HG03175 (cell line): ENCODE measurements around the gene JAGN1.
"Not testable (repeated sequence)": the region's sequence is repeated elsewhere in the genome, so short reads cannot be mapped to it uniquely, and the experiment has no call there.

Source experiments
- ATAC-seq: cut with Tn5 transposase; IDR thresholded peaks from one replicate; pipeline ENCODE4 v1.9.1; 2021; ENCODE audit warnings: mild to moderate bottlenecking, moderate library complexity; ENCODE audit not compliant: unreplicated experiment

Gene JAGN1

DNA sequence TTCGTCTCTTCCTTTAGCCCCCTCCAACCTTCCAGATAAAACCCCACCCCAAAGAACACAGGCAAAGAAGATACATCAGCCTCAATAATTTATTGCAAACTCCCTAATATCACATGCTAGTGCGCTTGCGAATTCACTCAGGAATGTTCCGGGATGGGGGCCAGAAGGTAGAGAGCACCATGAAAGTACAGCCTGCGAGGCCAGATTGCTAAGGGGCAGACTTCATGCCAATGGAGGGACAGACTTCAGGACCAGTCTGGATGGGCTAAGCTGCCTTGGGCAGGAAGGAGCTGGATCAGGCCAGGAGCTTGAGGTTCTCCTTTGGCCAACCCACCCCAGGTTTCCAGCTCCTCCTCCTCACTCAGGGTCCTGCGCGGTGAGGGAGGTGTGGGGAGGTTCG, 23.8 kb upstream of the JAGN1 start:
- no peak for ATAC-seq

- ATAC-seq = no peak
Observed at GRCh38 chr3:9867106-9867505, 23.3 kb upstream of the JAGN1 start.

- ATAC-seq = no peak
Observed at GRCh38 chr3:9869955-9870354, 20.5 kb upstream of the JAGN1 start.

DNA sequence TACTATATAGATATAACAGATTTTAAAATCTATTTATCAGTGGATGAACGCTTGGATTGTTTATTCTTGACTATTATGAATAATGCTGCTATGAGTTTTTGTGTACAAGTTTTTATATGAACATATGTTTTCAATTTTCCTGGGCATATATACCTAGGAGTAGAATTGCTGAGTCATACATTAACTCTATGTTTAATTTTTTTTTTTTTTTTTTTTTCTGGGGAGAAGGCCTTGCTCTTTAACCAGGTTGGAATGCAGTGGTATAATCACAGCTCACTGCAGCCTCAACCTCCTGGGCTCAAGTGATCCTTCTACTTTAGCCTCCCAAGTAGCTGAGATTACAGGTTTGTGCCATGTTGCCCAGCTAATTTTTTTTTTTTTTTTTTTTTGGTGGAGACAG, 19.4 kb upstream of the JAGN1 start:
- ATAC-seq = no peak

DNA sequence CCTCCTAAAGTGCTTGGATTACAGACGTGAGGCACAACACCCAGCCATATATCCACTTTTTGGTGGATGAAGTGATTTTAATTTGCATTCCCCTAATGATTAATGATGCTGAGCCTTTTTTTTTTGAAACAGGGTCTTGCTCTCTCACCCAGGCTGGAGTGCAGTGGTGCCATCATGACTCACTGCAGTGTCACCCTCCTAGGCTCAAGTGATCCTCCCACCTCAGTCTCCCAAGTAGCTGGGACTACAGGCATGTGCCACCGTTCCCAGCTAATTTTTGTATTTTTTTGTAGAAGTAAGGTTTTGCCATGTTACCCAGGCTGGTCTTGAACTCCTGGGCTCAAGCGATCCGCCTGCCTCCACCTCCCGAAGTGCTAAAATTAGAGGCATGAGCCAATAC, 18.3 kb upstream of the JAGN1 start:
- ATAC-seq = not testable (repeated sequence)

GRCh38 chr3:9875448-9875847, 15.0 kb upstream of the JAGN1 start:
- ATAC-seq = no peak

- not testable (repeated sequence) for ATAC-seq
Observed at GRCh38 chr3:9876255-9876654, 14.2 kb upstream of the JAGN1 start.

DNA sequence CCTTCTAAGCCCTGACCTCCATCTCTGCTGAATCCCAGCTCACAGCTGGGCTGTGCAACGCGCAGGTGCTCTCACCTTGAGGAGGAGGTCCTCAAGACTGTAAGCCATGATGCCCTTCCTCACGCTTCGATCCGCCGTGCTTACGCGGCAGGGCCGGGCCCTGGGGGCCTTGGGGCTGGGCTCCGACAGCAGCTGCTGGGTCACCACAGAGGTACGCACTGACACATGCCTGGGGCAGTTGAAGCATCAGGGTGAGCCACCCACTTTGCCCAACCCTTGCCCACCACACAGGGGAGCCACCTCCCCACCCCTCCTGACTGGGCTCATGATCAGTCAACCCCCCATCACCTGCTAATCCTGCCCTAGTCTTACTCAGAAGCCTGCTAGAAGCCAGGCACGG, 13.4 kb upstream of the JAGN1 start:
- ATAC-seq = no peak

DNA sequence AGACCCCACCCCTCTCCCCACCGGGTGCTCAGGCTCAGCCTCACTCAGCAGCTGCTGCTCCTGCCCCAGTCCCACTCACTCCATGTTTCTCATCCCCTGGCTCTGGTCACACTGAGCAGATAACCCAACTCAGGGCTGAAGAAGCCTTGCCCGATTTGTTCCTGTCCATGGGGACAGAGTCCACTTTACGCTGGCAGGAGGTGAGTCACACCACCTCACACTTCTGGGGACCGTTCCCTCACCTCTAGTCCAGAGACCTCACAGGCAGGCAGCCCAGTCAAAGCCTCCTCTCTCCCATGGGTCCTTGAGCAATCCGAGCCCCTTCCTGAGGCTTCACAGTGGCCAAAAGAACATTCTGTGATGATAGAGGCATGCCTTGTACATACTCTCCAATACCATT, 11.7 kb upstream of the JAGN1 start:
- no peak for ATAC-seq

GRCh38 chr3:9879830-9880549, 10.4 kb upstream of the JAGN1 start, which contains the start of gene CIDEC:
TSS of gene CIDEC (minus strand) at chr3:9880253. CDS start at chr3:9878486, 1,767 bp downstream.
- no peak for ATAC-seq

- ATAC-seq = no peak
Observed at GRCh38 chr3:9881441-9881840, 9.0 kb upstream of the JAGN1 start.

DNA sequence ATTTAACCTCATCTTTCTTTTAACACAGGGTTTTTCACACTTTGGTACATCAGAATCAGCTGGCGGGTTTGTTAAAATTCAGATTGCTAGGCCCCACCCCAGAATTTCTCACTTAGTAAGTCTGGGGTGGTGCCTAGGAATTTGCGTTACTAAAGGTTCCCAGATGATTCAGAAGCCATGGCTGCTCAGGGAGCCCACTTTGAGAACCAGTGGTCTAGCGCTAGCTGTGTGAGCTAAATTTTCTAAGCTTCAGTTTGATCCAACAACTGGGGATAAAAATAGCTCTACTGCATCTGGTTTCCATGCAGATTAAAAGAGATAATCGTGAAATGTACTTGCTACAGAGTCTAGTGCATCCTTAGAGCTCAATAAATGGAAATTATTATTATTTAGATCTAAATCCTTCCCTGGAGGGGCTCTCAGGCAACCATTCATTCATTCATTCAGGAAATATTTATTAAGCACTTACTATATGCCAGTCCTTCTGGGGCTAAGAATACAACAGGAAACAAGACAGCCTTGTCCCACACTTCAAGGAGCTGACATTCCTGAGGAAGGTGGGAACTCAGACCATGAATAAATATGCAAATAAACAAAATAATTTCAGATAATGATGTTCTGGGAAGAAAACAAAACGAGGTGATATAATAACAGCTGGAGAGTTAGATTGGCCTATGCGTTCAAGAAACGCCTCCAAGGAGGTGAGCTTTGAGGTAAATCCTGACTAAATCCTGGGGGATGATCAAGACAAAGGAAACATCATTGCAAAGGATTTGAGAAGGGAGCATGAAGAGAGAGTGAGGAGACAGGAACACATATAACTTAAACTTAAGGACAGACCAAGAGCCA, 6.5 kb upstream of the JAGN1 start:
- no peak for ATAC-seq

DNA sequence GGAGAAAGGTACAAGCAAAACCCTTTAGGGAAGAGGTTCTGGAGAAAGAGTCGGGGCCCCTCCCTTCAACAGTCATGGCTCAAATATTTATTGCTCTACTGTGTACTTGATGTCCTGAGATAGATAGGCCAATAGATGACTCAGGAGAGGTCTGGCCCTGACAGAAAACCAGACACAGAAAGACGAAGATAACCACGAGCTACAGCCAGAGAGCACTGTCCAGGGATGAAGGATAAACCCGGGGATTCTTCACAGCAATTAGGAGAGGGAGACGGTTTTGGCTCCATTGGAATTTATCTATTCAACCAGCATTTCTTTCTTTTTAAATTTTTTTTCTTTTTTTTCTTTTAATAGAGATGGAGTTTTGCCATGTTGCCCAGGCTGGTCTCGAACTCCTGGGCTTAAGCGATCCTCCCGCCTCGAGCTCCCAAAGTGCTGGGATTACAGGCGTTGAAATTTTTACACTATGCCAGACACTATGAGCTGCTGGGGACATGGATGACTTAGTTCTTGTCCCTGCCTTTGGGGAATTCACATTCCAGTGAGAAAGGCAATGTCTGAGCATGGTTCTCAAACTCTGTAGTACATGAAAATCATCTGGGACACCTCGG, 5.8 kb upstream of the JAGN1 start:
- ATAC-seq = no peak

- ATAC-seq = no peak
Observed at GRCh38 chr3:9886328-9886727, 4.1 kb upstream of the JAGN1 start.

GRCh38 chr3:9887480-9887879, 2.9 kb upstream of the JAGN1 start:
- ATAC-seq = no peak

DNA sequence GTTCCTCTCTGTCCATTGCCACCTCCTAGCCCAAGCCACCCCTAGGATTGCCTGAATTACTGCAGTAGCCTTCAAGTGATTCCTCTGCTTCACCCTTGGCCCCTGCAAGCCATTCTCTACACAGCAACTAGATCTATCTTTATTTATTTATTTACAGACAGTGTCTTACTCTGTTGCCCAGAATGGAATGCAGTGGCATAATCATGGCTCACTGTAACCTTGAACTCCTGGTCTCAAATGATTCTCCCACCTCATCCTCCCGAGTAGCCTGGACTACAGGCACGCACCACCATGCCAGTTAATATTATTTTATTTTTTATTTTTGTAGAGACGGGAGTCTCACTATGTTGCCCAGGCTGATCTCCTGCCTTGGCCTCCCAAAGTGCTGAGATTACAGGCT, 1.9 kb upstream of the JAGN1 start:
- no peak for ATAC-seq

- no peak for ATAC-seq
Observed at GRCh38 chr3:9889405-9889804, 1.0 kb upstream of the JAGN1 start.

- ATAC-seq = no peak
Observed at GRCh38 chr3:9891072-9891622, 737 bp downstream of the JAGN1 start.

GRCh38 chr3:9893739-9894138, 3.3 kb downstream of the JAGN1 start:
- no peak for ATAC-seq

GRCh38 chr3:9895715-9896114, 5.3 kb downstream of the JAGN1 start:
- ATAC-seq = not testable (repeated sequence)

DNA sequence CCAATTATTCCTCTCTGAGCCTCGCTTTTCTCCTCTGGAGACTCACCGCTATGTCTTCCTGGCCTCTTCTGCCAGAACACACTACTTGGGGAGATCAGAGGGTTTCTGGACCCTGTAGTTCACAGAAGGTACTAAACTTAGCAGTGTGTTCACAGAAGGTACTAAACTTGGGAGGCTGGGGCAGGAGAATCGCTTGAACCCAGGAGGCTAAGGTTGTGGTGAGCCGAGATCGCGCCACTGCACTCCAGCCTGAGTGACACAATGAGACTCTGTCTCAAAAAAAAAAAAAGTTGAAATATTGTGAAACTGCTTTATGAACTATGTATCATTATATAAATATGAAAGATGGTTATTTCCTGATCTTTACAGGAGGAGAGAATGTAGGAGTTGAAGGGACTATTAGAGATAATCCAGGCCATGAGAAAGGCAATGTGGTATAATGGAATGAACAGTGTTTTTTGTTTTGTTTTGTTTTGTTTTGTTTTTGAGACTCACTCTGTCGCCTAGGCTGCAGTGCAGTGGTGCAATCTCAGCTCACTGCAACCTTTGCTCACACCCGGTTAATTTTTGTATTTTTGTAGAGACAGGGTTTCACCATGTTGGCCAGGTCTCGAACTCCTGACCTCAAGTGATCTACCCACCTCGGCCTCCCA, 6.5 kb downstream of the JAGN1 start:
- ATAC-seq = not testable (repeated sequence)
